Mucosa of rectum (tissue), 2 donors: ENCODE data around the gene TBXAS1.

Experiments used
- H3K27ac ChIP-seq, 2 donors: one replicate each; pipeline ENCODE4 v1.7.0; 2013; ENCODE audit warnings: inconsistent platforms in 2 of 2, low read depth in 2 of 2, low read length in 2 of 2
- H3K27me3 ChIP-seq, 2 donors: one replicate each; pipeline ENCODE4 v1.7.0; 2013; ENCODE audit warnings: low read length in 2 of 2; ENCODE audit not compliant: control insufficient read depth in 2 of 2, insufficient read depth in 2 of 2
- H3K36me3 ChIP-seq, 2 donors: one replicate each; pipeline ENCODE4 v1.7.0; 2013; ENCODE audit warnings: low read length in 2 of 2; ENCODE audit not compliant: control insufficient read depth in 2 of 2, insufficient read depth in 2 of 2
- H3K4me1 ChIP-seq, 2 donors: one replicate each; pipeline ENCODE4 v1.7.0; 2013; ENCODE audit warnings: low read length in 2 of 2, mild to moderate bottlenecking in 1 of 2; ENCODE audit not compliant: control insufficient read depth in 2 of 2, insufficient read depth in 2 of 2
- H3K4me3 ChIP-seq, 2 donors: one replicate each; pipeline ENCODE4 v1.7.0; 2013; ENCODE audit warnings: low read length in 2 of 2
- H3K9ac ChIP-seq, 2 donors: one replicate each; pipeline ENCODE4 v1.7.0; 2013; ENCODE audit warnings: low read length in 2 of 2, low read depth in 1 of 2, mild to moderate bottlenecking in 1 of 2
- H3K9me3 ChIP-seq, 2 donors: one replicate each; pipeline ENCODE4 v1.7.0; 2013; ENCODE audit warnings: low read length in 2 of 2; ENCODE audit not compliant: control insufficient read depth in 2 of 2
- donor health status: healthy.
- donor health status: Normal muscosa, but diverticular disease.

Gene TBXAS1

DNA sequence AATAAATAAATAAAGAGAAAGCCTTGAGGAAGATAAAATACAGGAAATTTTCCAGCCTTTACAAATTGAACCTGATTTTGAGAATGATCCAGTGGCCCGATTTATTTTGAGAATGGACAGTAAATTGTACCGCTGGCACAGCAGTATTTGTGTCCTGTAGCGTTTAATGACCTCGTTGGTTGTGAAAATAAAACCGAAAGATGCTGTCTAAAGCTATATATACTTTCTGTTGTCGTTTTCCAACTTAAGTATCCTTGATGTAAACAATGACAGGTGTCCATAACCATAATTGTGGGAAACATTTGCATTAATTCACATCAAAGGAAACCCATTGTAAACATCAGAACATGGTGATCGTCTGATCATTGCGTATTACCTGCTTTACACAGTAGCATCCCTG lies 38.8 kb downstream of the TBXAS1 start:
- H3K4me3 ChIP-seq: no peak overlapping the region
- no peaks in the 10 kb centered on the region for H3K9me3 ChIP-seq
- H3K9ac ChIP-seq: no peak overlapping the region
- H3K27ac ChIP-seq: no peak overlapping the region
- peaks cover 0 to 2% of the 10 kb centered on the region in 2 donors for H3K36me3 ChIP-seq
- H3K27me3 ChIP-seq: no peaks in the 10 kb centered on the region
- H3K4me1 ChIP-seq: no peaks in the 10 kb centered on the region

DNA sequence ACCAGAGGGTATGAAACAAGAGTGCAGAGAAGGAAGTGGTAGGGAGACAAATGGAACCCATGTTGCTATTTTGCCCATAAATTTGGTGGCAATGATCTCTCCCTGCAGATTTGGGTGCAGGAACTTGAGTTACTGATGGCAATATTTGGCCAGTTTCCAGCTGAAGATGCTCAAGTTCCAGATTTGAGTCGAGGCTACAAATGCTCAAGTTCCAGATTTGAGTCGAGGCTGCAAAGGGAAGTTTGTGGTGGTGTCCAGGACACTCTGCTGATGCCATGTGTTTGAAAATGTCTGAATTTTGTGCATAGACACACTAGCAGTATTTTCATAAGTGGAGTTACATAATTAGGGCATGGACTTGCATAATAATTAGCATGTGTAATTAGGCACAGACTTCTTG lies 40.8 kb downstream of the TBXAS1 start:
- Histone ChIP-seq H3K36me3 (peaks cover 0 to 4% of the 10 kb centered on the region in 2 donors), H3K9ac (no peak overlapping the region), H3K27ac (no peak overlapping the region), H3K4me3 (no peak overlapping the region), H3K9me3 (no peaks in the 10 kb centered on the region), H3K4me1 (no peaks in the 10 kb centered on the region), H3K27me3 (no peaks in the 10 kb centered on the region)

DNA sequence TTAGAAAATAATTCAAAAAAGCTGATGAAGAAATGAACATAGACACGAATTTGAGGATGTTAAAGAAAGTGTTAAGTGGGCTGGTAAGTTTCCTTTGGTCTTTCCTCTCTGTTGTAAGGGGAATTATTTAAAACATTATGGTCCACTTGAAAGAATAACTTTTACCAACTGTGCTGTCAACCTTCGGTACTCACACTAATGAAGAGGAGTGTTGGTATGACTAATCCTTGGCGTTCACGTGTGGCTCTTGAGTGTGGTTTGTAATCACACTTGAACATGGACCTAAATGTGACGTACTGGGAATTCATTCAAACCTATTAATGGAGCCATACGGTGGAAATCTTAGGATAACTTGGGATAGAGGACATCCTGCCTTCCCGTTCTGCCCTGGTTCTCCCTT lies 41.3 kb downstream of the TBXAS1 start:
- H3K27me3 ChIP-seq: no peaks in the 10 kb centered on the region
- H3K9me3 ChIP-seq: no peaks in the 10 kb centered on the region
- peaks cover 0 to 4% of the 10 kb centered on the region in 2 donors for H3K36me3 ChIP-seq
- H3K4me3 ChIP-seq: no peak overlapping the region
- H3K9ac ChIP-seq: no peak overlapping the region
- H3K4me1 ChIP-seq: no peaks in the 10 kb centered on the region
- H3K27ac ChIP-seq: no peak overlapping the region

DNA sequence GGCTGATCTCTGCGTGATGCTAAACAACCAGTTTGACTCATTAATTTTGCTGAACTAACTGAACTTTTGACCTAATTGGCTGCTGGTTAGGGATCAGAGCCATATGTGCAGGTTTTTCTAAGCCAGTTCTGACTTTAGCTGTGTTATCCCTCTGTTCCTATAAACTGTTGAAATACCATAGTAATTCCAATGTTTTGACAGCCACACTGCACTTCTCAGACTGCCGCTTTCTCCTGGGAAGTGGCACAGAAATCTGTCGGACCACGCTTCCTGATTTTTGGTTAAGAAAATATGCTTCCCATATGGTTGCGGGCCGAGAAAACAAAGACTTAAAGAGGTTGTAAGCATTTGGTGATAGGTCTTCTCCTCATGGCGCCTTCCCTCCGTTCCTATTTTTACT lies 42.3 kb downstream of the TBXAS1 start:
- Histone ChIP-seq H3K36me3 (peaks cover 0 to 4% of the 10 kb centered on the region in 2 donors), H3K27me3 (no peaks in the 10 kb centered on the region), H3K4me1 (no peaks in the 10 kb centered on the region), H3K9ac (no peak overlapping the region), H3K27ac (no peak overlapping the region), H3K9me3 (no peaks in the 10 kb centered on the region), H3K4me3 (no peak overlapping the region)

DNA sequence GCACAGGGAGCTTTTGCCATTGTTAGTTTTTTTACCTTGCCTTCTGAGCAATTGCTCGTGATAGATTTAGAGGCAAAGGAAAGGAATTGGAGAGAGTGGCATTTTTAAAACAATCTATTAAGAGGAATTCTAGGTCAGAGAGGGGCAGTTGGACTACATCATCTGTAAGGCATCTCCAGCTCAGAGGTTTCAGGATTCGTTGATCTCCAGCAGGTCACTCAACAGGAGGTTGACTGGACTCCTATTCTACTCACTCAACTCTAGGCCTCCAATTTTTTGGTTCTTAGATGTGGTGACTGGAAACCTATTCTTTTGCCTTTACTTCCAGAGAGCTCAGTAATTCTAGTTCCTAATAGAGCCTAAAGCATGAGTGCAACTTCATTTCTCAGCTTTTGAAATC lies 42.8 kb downstream of the TBXAS1 start:
- no peak overlapping the region for H3K4me3 ChIP-seq
- H3K4me1 ChIP-seq: no peaks in the 10 kb centered on the region
- H3K9me3 ChIP-seq: no peaks in the 10 kb centered on the region
- H3K27ac ChIP-seq: no peak overlapping the region
- peaks cover 0 to 4% of the 10 kb centered on the region in 2 donors for H3K36me3 ChIP-seq
- H3K27me3 ChIP-seq: no peaks in the 10 kb centered on the region
- H3K9ac ChIP-seq: no peak overlapping the region

DNA sequence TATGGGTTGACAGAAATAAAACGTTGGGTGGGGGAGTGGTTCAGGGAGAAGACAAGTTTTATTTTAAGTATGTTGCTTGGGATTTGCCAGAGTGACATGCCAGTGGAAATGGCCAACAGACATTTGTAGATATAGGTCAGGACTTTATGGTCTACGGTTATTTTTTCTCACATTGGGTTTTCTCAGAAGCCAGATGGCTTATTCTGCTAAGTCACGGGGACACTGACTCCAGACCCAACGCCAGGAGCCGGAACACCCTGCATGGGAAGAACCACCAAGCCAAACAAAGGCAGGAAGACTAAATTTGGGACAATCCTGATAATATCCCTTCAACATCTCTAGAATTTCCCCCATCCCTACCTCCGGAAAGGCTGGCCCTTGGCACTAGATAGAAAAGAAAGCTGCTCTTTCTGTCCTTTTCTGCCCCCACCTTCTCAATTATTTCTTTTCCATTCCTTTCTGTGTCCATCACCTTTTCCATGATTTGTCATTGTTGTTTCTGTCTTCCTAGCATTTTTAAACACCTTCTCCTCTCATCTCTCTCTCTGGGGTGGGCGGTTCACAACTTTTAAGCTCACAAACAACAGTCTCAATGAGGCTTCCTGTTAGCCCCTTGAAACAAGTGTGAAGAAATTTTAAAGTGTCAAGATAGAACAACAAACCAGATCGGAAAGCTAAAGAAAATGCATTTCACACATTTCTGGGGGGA lies 44.7 kb downstream of the TBXAS1 start:
- Histone ChIP-seq H3K36me3 (peaks cover 0 to 4% of the 10 kb centered on the region in 2 donors), H3K27me3 (no peaks in the 10 kb centered on the region), H3K4me3 (no peak overlapping the region), H3K9ac (no peak overlapping the region), H3K9me3 (no peaks in the 10 kb centered on the region), H3K4me1 (no peaks in the 10 kb centered on the region), H3K27ac (no peak overlapping the region)

DNA sequence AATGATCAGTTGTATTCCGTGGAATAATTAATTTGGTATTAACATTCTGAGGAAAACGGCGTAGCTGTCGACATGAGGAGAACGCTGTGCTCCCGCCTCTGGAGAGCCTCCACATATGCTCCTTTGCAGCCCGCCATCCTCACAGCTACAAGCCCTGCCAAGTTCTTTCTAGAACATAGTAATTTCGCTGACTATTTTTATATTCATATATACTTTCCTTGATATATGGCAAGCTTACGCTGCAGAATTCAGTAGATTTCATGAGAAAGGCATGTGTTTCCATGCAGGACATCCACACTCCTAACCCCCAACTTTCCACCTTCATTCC lies 45.2 kb downstream of the TBXAS1 start:
- Histone ChIP-seq H3K9ac (no peak overlapping the region), H3K9me3 (no peaks in the 10 kb centered on the region), H3K27ac (no peak overlapping the region), H3K4me1 (no peaks in the 10 kb centered on the region), H3K27me3 (no peaks in the 10 kb centered on the region), H3K4me3 (no peak overlapping the region), H3K36me3 (peaks cover 0 to 4% of the 10 kb centered on the region in 2 donors)

DNA sequence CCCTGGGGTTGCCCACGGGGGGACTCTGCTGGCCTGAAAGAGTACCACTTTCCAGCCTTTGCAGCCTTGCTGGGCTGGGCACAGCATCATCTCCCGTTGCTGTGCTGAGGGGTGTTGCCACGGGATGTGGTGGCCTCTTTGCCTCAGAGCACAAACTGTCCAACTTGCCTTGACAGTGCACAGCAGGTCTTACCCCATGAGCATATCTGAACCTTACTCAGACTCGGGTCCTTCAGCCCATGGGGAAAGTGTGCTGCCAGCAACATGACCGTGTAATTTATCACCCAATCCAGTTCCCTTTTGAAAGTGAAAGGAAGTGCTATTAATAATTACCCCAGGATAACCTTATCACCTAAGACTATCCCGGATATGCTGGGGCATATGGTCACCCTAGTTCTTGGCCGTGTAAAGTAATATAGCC lies 46.8 kb downstream of the TBXAS1 start:
- Histone ChIP-seq H3K4me1 (no peaks in the 10 kb centered on the region), H3K9me3 (no peaks in the 10 kb centered on the region), H3K4me3 (no peak overlapping the region), H3K27me3 (no peaks in the 10 kb centered on the region), H3K36me3 (peaks cover 0 to 4% of the 10 kb centered on the region in 2 donors), H3K27ac (no peak overlapping the region), H3K9ac (no peak overlapping the region)

DNA sequence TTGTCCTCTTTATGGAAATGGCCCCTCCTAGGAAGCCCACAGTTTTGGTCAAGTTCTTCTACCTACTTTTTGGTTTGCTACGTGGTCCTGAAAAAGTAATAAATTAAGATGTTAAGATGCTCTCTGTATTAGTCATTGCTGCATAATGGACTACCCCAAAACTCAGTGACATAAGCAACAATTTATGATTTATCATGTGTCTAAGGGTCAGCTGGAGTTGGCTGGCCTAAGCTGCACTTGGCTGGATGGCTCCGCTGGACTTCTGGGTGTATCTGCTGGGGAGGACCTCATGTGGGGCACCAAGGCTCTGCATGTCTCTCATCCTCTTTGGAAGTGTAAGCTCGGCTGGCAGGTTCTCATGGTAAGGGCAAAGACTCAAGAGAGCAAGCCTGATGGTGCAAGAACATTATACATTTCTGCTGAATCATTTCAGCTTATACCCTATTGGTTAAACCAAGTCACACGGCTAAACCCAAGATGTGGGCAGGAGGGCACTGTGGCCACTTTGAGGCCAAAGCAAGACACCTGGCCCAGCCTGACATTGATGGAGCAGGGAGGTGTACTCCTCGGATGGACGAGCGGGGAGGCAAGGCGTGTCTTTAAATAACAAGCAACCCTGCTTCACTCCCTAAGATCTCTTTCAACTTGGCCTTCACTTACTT lies 47.7 kb downstream of the TBXAS1 start:
- H3K9ac ChIP-seq: no peak overlapping the region
- no peaks in the 10 kb centered on the region for H3K9me3 ChIP-seq
- H3K36me3 ChIP-seq: peaks cover 0 to 4% of the 10 kb centered on the region in 2 donors
- no peaks in the 10 kb centered on the region for H3K4me1 ChIP-seq
- H3K4me3 ChIP-seq: no peak overlapping the region
- no peaks in the 10 kb centered on the region for H3K27me3 ChIP-seq
- H3K27ac ChIP-seq: no peak overlapping the region

DNA sequence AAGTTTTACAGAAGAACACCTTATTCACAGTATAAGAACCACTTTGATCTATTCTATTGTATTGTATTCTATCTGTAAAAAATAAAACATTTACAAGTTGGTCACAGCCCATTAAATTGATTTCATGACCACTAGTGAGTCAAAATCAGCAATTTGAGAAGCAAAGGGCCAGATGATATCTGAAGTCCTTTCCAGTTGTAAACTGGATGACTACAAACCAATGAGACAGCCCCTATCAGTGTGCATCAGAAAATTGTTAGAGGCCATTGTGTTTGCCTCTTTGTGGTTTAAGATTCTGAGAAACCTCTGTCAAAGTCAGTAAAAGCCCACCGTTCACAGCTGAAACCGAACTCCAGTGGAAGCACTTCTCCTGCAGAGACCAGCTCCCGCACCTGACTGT lies 54.8 kb downstream of the TBXAS1 start:
- Histone ChIP-seq H3K4me3 (no peak overlapping the region), H3K27me3 (no peaks in the 10 kb centered on the region), H3K4me1 (peaks cover 0 to 4% of the 10 kb centered on the region in 2 donors), H3K36me3 (no peaks in the 10 kb centered on the region), H3K9me3 (no peaks in the 10 kb centered on the region), H3K27ac (no peak overlapping the region), H3K9ac (no peak overlapping the region)
